Measurements from ENCODE around the gene UQCRC2. TPM values are rescaled to one million over a fixed set of nuclear protein-coding genes. Genes with fewer than 3 reads are reported as not detected.

UQCRC2 gene
- total and polyA plus RNA-seq, 10 of the 15 experiments (the other 5 are each of a cell fraction or from before 2014, with no cell fraction given), result 256 to 563 (median 327) TPM

GRCh38 chr16:21957714-21958346 lies 4.7 kb downstream of the UQCRC2 start (continued):
- TF ChIP-seq, protein P1, sequence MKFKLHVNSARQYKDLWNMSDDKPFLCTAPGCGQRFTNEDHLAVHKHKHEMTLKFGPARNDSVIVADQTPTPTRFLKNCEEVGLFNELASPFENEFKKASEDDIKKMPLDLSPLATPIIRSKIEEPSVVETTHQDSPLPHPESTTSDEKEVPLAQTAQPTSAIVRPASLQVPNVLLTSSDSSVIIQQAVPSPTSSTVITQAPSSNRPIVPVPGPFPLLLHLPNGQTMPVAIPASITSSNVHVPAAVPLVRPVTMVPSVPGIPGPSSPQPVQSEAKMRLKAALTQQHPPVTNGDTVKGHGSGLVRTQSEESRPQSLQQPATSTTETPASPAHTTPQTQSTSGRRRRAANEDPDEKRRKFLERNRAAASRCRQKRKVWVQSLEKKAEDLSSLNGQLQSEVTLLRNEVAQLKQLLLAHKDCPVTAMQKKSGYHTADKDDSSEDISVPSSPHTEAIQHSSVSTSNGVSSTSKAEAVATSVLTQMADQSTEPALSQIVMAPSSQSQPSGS (IDR thresholded peaks at IDR 0.05; ENCODE audit: low read length), result peak; percentile 48
- TF ChIP-seq ESRRA (IDR thresholded peaks at IDR 0.05; ENCODE audit: low read length), result no peak
- no peak for TF ChIP-seq CREM (IDR thresholded peaks at IDR 0.05; ENCODE audit: low read depth)
- TF ChIP-seq POLR2A (IDR thresholded peaks at IDR 0.05; ENCODE audit: low read depth, low read length), result no peak
- no peak for TF ChIP-seq TCF7 (IDR thresholded peaks at IDR 0.05; ENCODE audit: borderline replicate concordance)
- TF ChIP-seq ZNF207 (IDR thresholded peaks at IDR 0.05; ENCODE audit: borderline replicate concordance), result no peak
- TF ChIP-seq NR2F1 (conservative IDR thresholded peaks at IDR 0.05), result no peak
- no peak for TF ChIP-seq CBFB (IDR thresholded peaks at IDR 0.05; ENCODE audit: low read depth)
- no peak for TF ChIP-seq EP300 (IDR thresholded peaks at IDR 0.05; ENCODE audit: borderline replicate concordance in 1 of 2, control insufficient read depth in 1 of 2, low read depth in 2 of 2, low read length in 2 of 2)
- no peak for TF ChIP-seq IKZF1 (conservative IDR thresholded peaks at IDR 0.05)
- no peak for TF ChIP-seq NRF1 (conservative IDR thresholded peaks at IDR 0.05; ENCODE audit: low read depth, low read length)
- peak; percentile 37; the same call in 1 of the 2 replicates for TF ChIP-seq JUNB (IDR thresholded peaks at IDR 0.05)
- no peak for TF ChIP-seq TARDBP (IDR thresholded peaks at IDR 0.05; ENCODE audit: borderline replicate concordance)
- TF ChIP-seq, protein P2, sequence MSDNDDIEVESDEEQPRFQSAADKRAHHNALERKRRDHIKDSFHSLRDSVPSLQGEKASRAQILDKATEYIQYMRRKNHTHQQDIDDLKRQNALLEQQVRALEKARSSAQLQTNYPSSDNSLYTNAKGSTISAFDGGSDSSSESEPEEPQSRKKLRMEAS (IDR thresholded peaks at IDR 0.05; ENCODE audit: low read depth, low read length), result no peak
